8988T (cell line): ENCODE measurements around the gene GCGR.
"Not testable (repeated sequence)": the region's sequence is repeated elsewhere in the genome, so short reads cannot be mapped to it uniquely, and the experiment has no call there.

Experiments used
- DNase-seq: peaks from one replicate; pipeline ENCODE4 v3.0.0; 2011

Gene GCGR

GRCh38 chr17:81833160-81833920 lies 29.4 kb downstream of the GCGR start, which contains the start of gene MCRIP1:
TSS of gene MCRIP1 (minus strand) at chr17:81833291. CDS start at chr17:81824506, 8,785 bp downstream.
- peak; percentile 93 for DNase-seq

GRCh38 chr17:81833921-81834830 lies 30.2 kb downstream of the GCGR start:
- DNase-seq = no peak

- no peak for DNase-seq
Observed at GRCh38 chr17:81834831-81835267, 30.9 kb downstream of the GCGR start, which contains the start of gene PPP1R27. TSS of gene PPP1R27 (minus strand) at chr17:81835050. CDS start at chr17:81834953, 97 bp downstream.

- DNase-seq = no peak
Observed at GRCh38 chr17:81837641-81838040, 33.7 kb downstream of the GCGR start.

GRCh38 chr17:81838753-81839255 lies 34.9 kb downstream of the GCGR start:
- DNase-seq = no peak

- no peak for DNase-seq
Observed at GRCh38 chr17:81839301-81839700, 35.4 kb downstream of the GCGR start.

- not testable (repeated sequence) for DNase-seq
Observed at GRCh38 chr17:81840059-81840458, 36.1 kb downstream of the GCGR start.

- no peak for DNase-seq
Observed at GRCh38 chr17:81840826-81841778, 37.2 kb downstream of the GCGR start.

- DNase-seq = no peak
Observed at GRCh38 chr17:81841866-81842265, 37.9 kb downstream of the GCGR start.

GRCh38 chr17:81842378-81842724 lies 38.4 kb downstream of the GCGR start:
- no peak for DNase-seq

- DNase-seq = no peak
Observed at GRCh38 chr17:81842725-81843504, 39.0 kb downstream of the GCGR start.

GRCh38 chr17:81843713-81844326 lies 39.9 kb downstream of the GCGR start:
- no peak for DNase-seq

GRCh38 chr17:81844327-81844851 lies 40.4 kb downstream of the GCGR start:
- no peak for DNase-seq

- no peak for DNase-seq
Observed at GRCh38 chr17:81844887-81845286, 40.9 kb downstream of the GCGR start.

GRCh38 chr17:81845361-81845760 lies 41.4 kb downstream of the GCGR start:
- DNase-seq = no peak

GRCh38 chr17:81845881-81846742 lies 42.2 kb downstream of the GCGR start:
- DNase-seq = no peak

- no peak for DNase-seq
Observed at GRCh38 chr17:81846743-81847689, 43.1 kb downstream of the GCGR start.

GRCh38 chr17:81849457-81849856 lies 45.5 kb downstream of the GCGR start:
- DNase-seq = no peak

- DNase-seq = no peak
Observed at GRCh38 chr17:81851423-81851822, 47.5 kb downstream of the GCGR start.
